ENCODE results near the gene MLH1. TPM values are rescaled to one million over a fixed set of nuclear protein-coding genes. Genes with fewer than 3 reads are reported as not detected.

Gene MLH1
- total RNA-seq, 1 experiment from 2014 or later: 28.5 TPM

GRCh38 chr3:37026851-37027250, 33.5 kb downstream of the MLH1 start:
- intact Hi-C loops (cut with micrococcal nuclease; ENCODE audit: unreplicated experiment): no loop called here
- ChIA-PET CTCF (no interaction called here), POLR2A (interaction anchor here (0.6 to 0.7 kb wide), 3 partner anchors 20 to 243 kb away, joined by 4 to 12 read pairs (median 6); no protein-coding TSS in a partner anchor)
- H3K36me3 ChIP-seq (ENCODE audit: control insufficient read depth, insufficient read depth, low read length): peaks cover 14% of the 10 kb centered on the region
- no peak overlapping the region for H3K27ac ChIP-seq (ENCODE audit: low read length)
- no peaks in the 10 kb centered on the region for H3K27me3 ChIP-seq (ENCODE audit: control insufficient read depth, insufficient read depth, low read length)
- DNase-seq (ENCODE audit: low read depth, low spot score): no peak
- in situ Hi-C loops (cut with HindIII; ENCODE audit: low pct_unique_long_range_greater_than_20kb, low sequenced_read_pairs): no loop called here
- H3K4me1 ChIP-seq (ENCODE audit: control insufficient read depth, insufficient read depth, low read length): no peaks in the 10 kb centered on the region
- no peak for ATAC-seq
- no peak overlapping the region for H3K4me3 ChIP-seq (ENCODE audit: low read depth in 2 of 2, low read length in 2 of 2)
- H3K9me3 ChIP-seq (ENCODE audit: control insufficient read depth, insufficient read depth, low read depth, low read length): no peaks in the 10 kb centered on the region
- no peak for TF ChIP-seq TCF7L2 (IDR thresholded peaks at IDR 0.05; ENCODE audit: low read depth, low read length)
- no peak for TF ChIP-seq REST (IDR thresholded peaks at IDR 0.05; ENCODE audit: insufficient read depth in 1 of 2, low read depth in 2 of 2, low read length in 1 of 2)
- no peak for TF ChIP-seq POLR2AphosphoS5 (IDR thresholded peaks at IDR 0.05; ENCODE audit: low read depth, low read length)
- no peak for TF ChIP-seq CTCF (IDR thresholded peaks at IDR 0.05)
- no peak for TF ChIP-seq SIN3A (IDR thresholded peaks at IDR 0.05; ENCODE audit: borderline replicate concordance, insufficient read depth, low read depth, low read length)
- no TSS peak for BruUV-seq (replicated peaks)

- intact Hi-C loops (cut with micrococcal nuclease; ENCODE audit: unreplicated experiment): no loop called here
- Histone ChIP-seq H3K27ac (ENCODE audit: low read length) (no peak overlapping the region), H3K9me3 (ENCODE audit: control insufficient read depth, insufficient read depth, low read depth, low read length) (no peaks in the 10 kb centered on the region), H3K4me1 (ENCODE audit: control insufficient read depth, insufficient read depth, low read length) (no peaks in the 10 kb centered on the region), H3K27me3 (ENCODE audit: control insufficient read depth, insufficient read depth, low read length) (no peaks in the 10 kb centered on the region), H3K36me3 (ENCODE audit: control insufficient read depth, insufficient read depth, low read length) (peaks cover 14% of the 10 kb centered on the region), H3K4me3 (ENCODE audit: low read depth in 2 of 2, low read length in 2 of 2) (no peak overlapping the region)
- no TSS peak for BruUV-seq (replicated peaks)
- in situ Hi-C loops (cut with HindIII; ENCODE audit: low pct_unique_long_range_greater_than_20kb, low sequenced_read_pairs): no loop called here
- DNase-seq (ENCODE audit: low read depth, low spot score) (no peak), ATAC-seq (no peak)
- ChIA-PET POLR2A (no interaction called here), CTCF (interaction anchor here (0.6 kb wide), 1 partner anchor 23 kb away, joined by 3 read pairs; no protein-coding TSS in a partner anchor)
- no peak for TF ChIP-seq REST (IDR thresholded peaks at IDR 0.05; ENCODE audit: insufficient read depth in 1 of 2, low read depth in 2 of 2, low read length in 1 of 2)
- TF ChIP-seq CTCF (IDR thresholded peaks at IDR 0.05): no peak
- no peak for TF ChIP-seq SIN3A (IDR thresholded peaks at IDR 0.05; ENCODE audit: borderline replicate concordance, insufficient read depth, low read depth, low read length)
- no peak for TF ChIP-seq POLR2AphosphoS5 (IDR thresholded peaks at IDR 0.05; ENCODE audit: low read depth, low read length)
- no peak for TF ChIP-seq TCF7L2 (IDR thresholded peaks at IDR 0.05; ENCODE audit: low read depth, low read length)
Observed at GRCh38 chr3:37028329-37028728, 35.0 kb downstream of the MLH1 start.
